ENCODE results near the gene ARMCX5. TPM values are rescaled to one million over a fixed set of nuclear protein-coding genes. Genes with fewer than 3 reads are reported as not detected.

Gene ARMCX5
- total RNA-seq: 7.4 TPM

- DNase-seq (ENCODE audit: low spot score) (peak; percentile 77), ATAC-seq (peak; percentile 96)
- intact Hi-C loops (cut with DNase I): no loop called here
These were observed at the start of gene ARMCX5 for GRCh38 chrX:102599084-102599950. TSS of gene ARMCX5 (plus strand) at chrX:102599515. CDS start at chrX:102602142, 2,627 bp downstream.

GRCh38 chrX:102558607-102559006 lies 40.7 kb upstream of the ARMCX5 start:
- ATAC-seq (no peak), DNase-seq (ENCODE audit: low spot score) (no peak)
- intact Hi-C loops (cut with DNase I): no loop called here

- ATAC-seq (no peak), DNase-seq (ENCODE audit: low spot score) (no peak)
- intact Hi-C loops (cut with DNase I): no loop called here
These were observed 38.8 kb upstream of the ARMCX5 start for GRCh38 chrX:102560423-102561068.

DNA sequence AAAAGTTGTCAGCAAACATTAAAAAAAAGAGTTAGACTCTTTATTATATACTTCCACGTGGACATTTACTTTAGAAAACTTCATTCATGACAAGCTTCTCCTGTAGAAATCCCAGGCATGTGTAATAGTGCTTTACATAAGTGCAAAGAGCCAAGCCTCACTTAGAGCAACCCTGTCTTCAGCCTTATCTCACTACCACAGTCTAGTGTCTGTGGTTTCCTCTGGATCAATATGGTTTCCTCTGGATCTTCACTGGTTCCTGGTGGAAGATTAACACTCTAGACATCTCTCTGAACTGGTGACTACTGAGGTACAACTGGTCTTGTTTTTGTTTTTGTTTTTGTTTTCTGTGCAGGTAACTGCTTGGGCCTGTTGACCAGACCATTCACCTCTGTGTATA lies 18.4 kb upstream of the ARMCX5 start:
- intact Hi-C loops (cut with DNase I): no loop called here
- no peak for ATAC-seq

DNA sequence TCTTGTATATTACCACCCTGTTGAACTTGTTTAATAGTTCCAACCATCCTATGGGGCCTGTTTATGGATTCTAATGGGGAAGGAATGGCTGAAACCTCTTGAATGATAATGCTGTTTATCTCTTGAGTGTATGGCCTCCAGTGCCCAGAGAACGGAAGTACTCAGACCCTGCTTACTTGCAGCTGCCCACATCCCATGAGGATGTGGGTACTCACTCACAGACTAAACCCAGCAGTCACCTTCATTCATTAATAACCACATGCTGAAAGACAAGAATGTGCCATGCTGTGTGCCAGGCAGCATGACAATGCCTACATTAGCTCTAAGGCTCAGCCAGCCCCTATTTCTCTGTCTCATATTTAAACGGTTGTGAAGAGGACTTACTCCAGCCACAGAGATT lies 5.9 kb upstream of the ARMCX5 start:
- intact Hi-C loops (cut with DNase I): no loop called here
- DNase-seq (ENCODE audit: low spot score) (no peak), ATAC-seq (no peak)

More for the DNA sequence above, 18.4 kb upstream of the ARMCX5 start:
- DNase-seq (ENCODE audit: low spot score): no peak

DNA sequence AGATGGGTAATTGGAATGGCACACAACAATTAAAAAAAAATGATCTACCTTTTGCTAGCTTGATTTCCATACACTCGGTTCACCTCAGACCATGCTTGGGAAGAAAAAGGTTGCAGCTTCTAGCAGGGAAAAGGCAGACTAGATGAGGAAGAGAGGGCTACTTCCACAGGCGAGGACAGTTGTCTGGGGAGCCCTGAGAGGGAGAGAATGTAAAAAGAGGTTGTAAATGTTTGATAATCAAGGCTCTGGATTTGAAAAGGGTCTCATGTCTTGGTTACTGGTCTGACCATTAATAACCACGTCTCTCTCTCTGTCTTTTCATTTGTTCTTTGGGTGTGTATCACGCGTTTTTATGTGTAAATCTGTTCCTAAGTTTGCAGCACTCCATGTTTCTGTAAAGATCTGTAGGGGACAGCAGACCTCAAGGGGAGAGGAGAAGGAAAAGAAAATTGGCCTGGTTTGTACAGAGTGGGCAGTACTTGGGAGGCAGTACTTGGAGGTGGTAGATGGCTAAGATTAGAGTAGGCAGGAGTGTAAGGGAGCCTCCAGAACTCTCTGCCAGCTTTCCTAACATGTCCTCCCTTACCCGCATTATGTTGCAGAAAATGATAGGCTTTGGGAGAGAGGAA lies 750 bp downstream of the ARMCX5 start:
- no peak for DNase-seq (ENCODE audit: low spot score)
- intact Hi-C loops (cut with DNase I): no loop called here
- peak; percentile 47 for ATAC-seq

DNA sequence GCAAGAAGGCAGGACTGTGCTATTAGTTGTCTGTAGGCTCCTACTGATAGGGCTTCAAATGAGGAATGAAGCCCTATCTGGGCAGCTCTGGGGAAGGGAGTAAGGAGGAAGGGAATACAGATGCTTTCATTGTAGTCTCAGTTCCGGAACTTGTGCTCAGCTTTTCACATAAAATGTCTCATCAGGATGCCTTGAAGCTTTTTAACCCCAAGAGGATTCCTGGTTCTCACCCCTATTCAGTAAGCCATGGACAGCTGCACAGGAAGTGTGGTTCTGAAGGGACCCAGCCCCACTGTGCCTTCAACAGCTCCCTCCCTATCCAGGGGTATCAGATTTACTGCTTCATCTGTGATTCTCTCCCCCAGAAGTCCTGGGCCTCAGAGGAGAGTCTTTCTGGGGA lies 5.0 kb downstream of the ARMCX5 start:
- DNase-seq (ENCODE audit: low spot score) (no peak), ATAC-seq (no peak)
- intact Hi-C loops (cut with DNase I): no loop called here

- intact Hi-C loops (cut with DNase I): no loop called here
These were observed 6.8 kb downstream of the ARMCX5 start for GRCh38 chrX:102606115-102606514.

GRCh38 chrX:102610905-102611304 lies 11.6 kb downstream of the ARMCX5 start:
- ATAC-seq (no peak), DNase-seq (ENCODE audit: low spot score) (no peak)
- intact Hi-C loops (cut with DNase I): no loop called here

More at GRCh38 chrX:102606115-102606514, 6.8 kb downstream of the ARMCX5 start:
- DNase-seq (ENCODE audit: low spot score) (no peak), ATAC-seq (no peak)

GRCh38 chrX:102624105-102624504 lies 24.8 kb downstream of the ARMCX5 start:
- ATAC-seq: no peak
- intact Hi-C loops (cut with DNase I): no loop called here
- no peak for DNase-seq (ENCODE audit: low spot score)

DNA sequence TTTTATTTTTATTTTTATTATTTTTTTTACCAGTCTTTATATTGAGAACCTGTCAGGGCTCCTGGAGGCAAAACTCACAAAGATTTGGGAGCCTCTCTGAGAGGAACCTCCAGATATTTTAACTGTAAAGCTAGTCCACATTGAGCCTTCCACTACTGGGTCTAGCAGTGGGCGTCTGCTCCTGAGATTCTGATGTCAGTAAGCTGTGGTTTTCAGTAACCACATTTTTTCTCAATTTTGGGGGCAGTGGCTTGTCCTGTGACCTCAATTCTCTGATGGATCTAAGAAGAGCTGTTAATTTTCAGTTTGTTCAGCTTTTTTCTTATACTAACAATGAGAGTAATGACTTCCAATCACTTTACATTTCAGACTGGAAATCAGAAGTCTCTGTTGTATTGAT lies 28.3 kb downstream of the ARMCX5 start:
- DNase-seq (ENCODE audit: low spot score): no peak
- no peak for ATAC-seq
- intact Hi-C loops (cut with DNase I): no loop called here

GRCh38 chrX:102637561-102637960 lies 38.2 kb downstream of the ARMCX5 start:
- intact Hi-C loops (cut with DNase I): no loop called here
- ATAC-seq: no peak
- no peak for DNase-seq (ENCODE audit: low spot score)

GRCh38 chrX:102650903-102651241 lies 51.6 kb downstream of the ARMCX5 start:
- DNase-seq (ENCODE audit: low spot score): no peak
- ATAC-seq: peak; percentile 40
- intact Hi-C loops (cut with DNase I): no loop called here

- intact Hi-C loops (cut with DNase I): no loop called here
- ATAC-seq (peak; percentile 93), DNase-seq (ENCODE audit: low spot score) (peak; percentile 84)
These were observed 52.1 kb downstream of the ARMCX5 start, which contains the start of gene GPRASP1 for GRCh38 chrX:102651242-102652011. TSS of gene GPRASP1 (plus strand) at chrX:102651483. CDS start at chrX:102653914, 2,431 bp downstream.

GRCh38 chrX:102652031-102652688 lies 52.8 kb downstream of the ARMCX5 start:
- no peak for DNase-seq (ENCODE audit: low spot score)
- ATAC-seq: peak; percentile 86
- intact Hi-C loops (cut with DNase I): no loop called here

All from sciatic nerve (tissue), 2 donors.